SK-N-SH treated with all-trans-retinoic acid at 6 μM for 48 hours (cell line): ENCODE results near the gene TTC39C.

Source experiments
- ATAC-seq: fragments of 200-7000 bp; cut with Tn5 transposase; 3 replicates; pipeline ENCODE4 v1.9.1; 2020; ENCODE audit warnings: mild to moderate bottlenecking, moderate library complexity
- ARNTL ChIP-seq: fragments of 450-650 bp; formaldehyde crosslinking; IDR thresholded peaks from 2 replicates; pipeline ENCODE4 v1.5.0; 2020; ENCODE audit warnings: low read depth, mild to moderate bottlenecking, moderate library complexity, borderline replicate concordance
- BACH2 ChIP-seq: fragments of 250-450 bp; sonication (Bioruptor Pico); IDR thresholded peaks from 2 replicates; pipeline ENCODE4 v1.9.0; 2021; ENCODE audit warnings: mild to moderate bottlenecking, borderline replicate concordance
- CREB5 ChIP-seq: fragments of 250-450 bp; sonication (Bioruptor Pico); IDR thresholded peaks from 2 replicates; pipeline ENCODE4 v1.5.1; 2020; ENCODE audit warnings: low read depth, mild to moderate bottlenecking, moderate library complexity
- GLIS3 ChIP-seq: fragments of 250-450 bp; sonication (Bioruptor Pico); IDR thresholded peaks from 2 replicates; pipeline ENCODE4 v1.5.0; 2020; ENCODE audit warnings: mild to moderate bottlenecking, moderate library complexity
- ISL1 ChIP-seq: fragments of 250-450 bp; sonication (Bioruptor Pico); IDR thresholded peaks from 2 replicates; pipeline ENCODE4 v2.1.2; 2022; ENCODE audit warnings: mild to moderate bottlenecking, moderate library complexity
- OSR1 ChIP-seq: fragments of 250-450 bp; sonication (Bioruptor Pico); IDR thresholded peaks from 2 replicates; pipeline ENCODE4 v1.8.0; 2022; ENCODE audit warnings: moderate library complexity, mild to moderate bottlenecking, inconsistent platforms
- PATZ1 ChIP-seq: fragments of 250-450 bp; sonication (Bioruptor Pico); IDR thresholded peaks from 2 replicates; pipeline ENCODE4 v1.8.0; 2020; ENCODE audit warnings: mild to moderate bottlenecking, moderate library complexity, borderline replicate concordance
- POU6F1 ChIP-seq: fragments of 250-450 bp; sonication (Bioruptor Pico); IDR thresholded peaks from 2 replicates; pipeline ENCODE4 v1.8.0; 2021; ENCODE audit warnings: low read depth, mild to moderate bottlenecking, moderate library complexity, borderline replicate concordance
- PPARA ChIP-seq: fragments of 250-450 bp; sonication (Bioruptor Pico); IDR thresholded peaks from 2 replicates; pipeline ENCODE4 v1.5.0; 2020; ENCODE audit warnings: mild to moderate bottlenecking, borderline replicate concordance
- RARB ChIP-seq: fragments of 250-450 bp; sonication (Bioruptor Pico); IDR thresholded peaks from 2 replicates; pipeline ENCODE4 v1.8.0; 2021; ENCODE audit warnings: mild to moderate bottlenecking, moderate library complexity
- SNAI2 ChIP-seq: fragments of 250-450 bp; sonication (Bioruptor Pico); IDR thresholded peaks from 2 replicates; pipeline ENCODE4 v1.5.0; 2020; ENCODE audit warnings: mild to moderate bottlenecking, moderate library complexity
- TOX ChIP-seq: fragments of 250-450 bp; sonication (Bioruptor Pico); IDR thresholded peaks from 2 replicates; pipeline ENCODE4 v1.8.0; 2021; ENCODE audit warnings: mild to moderate bottlenecking, moderate library complexity, borderline replicate concordance
- TSHZ2 ChIP-seq: fragments of 250-450 bp; sonication (Bioruptor Pico); IDR thresholded peaks from 2 replicates; pipeline ENCODE4 v1.5.0; 2020; ENCODE audit warnings: mild to moderate bottlenecking, moderate library complexity
- ZC3H10 ChIP-seq: fragments of 250-450 bp; sonication (Bioruptor Pico); IDR thresholded peaks from 2 replicates; pipeline ENCODE4 v1.5.1; 2021; ENCODE audit warnings: mild to moderate bottlenecking, moderate library complexity
- ZFP3 ChIP-seq: fragments of 250-450 bp; sonication (Bioruptor Pico); IDR thresholded peaks from 2 replicates; pipeline ENCODE4 v1.5.0; 2020; ENCODE audit warnings: mild to moderate bottlenecking, moderate library complexity
- ZNF565 ChIP-seq: fragments of 450-650 bp; formaldehyde crosslinking; conservative IDR thresholded peaks from 2 replicates; pipeline ENCODE4 v1.5.0; 2020; ENCODE audit warnings: low read depth, mild to moderate bottlenecking, moderate library complexity
- ZNF8 ChIP-seq: fragments of 450-650 bp; formaldehyde crosslinking; IDR thresholded peaks from 2 replicates; pipeline ENCODE4 v1.5.0; 2020; ENCODE audit warnings: mild to moderate bottlenecking, moderate library complexity

TTC39C gene

GRCh38 chr18:23994361-23994902, 20.1 kb upstream of the TTC39C start:
- TF ChIP-seq TSHZ2 (CRISPR knock-in tag) (0 out of 2 replicates have a peak, but pooled peaks have one; percentile 25), PPARA (CRISPR knock-in tag) (no peak), BACH2 (CRISPR knock-in tag) (no peak), ISL1 (CRISPR knock-in tag) (peak; percentile 53; the same call in 1 of the 2 replicates), ZNF565 (CRISPR knock-in tag) (no peak)
- ATAC-seq = peak; percentile 88

- no peak for ATAC-seq
- TF ChIP-seq PATZ1 (no peak), POU6F1 (CRISPR knock-in tag) (no peak), ZFP3 (CRISPR knock-in tag) (no peak), SNAI2 (CRISPR knock-in tag) (no peak), ARNTL (CRISPR knock-in tag) (no peak), TSHZ2 (CRISPR knock-in tag) (no peak), RARB (CRISPR knock-in tag) (no peak), ZNF8 (CRISPR knock-in tag) (no peak)
- TF ChIP-seq, all 23 proteins: peak for 0
These were observed 19.4 kb upstream of the TTC39C start for GRCh38 chr18:23995180-23995579.

- TF ChIP-seq TSHZ2 (CRISPR knock-in tag) = no peak
- no peak for TF ChIP-seq ZC3H10
- TF ChIP-seq PPARA (CRISPR knock-in tag) = no peak
- no peak for TF ChIP-seq GLIS3 (CRISPR knock-in tag)
- TF ChIP-seq CREB5 (CRISPR knock-in tag) = no peak
- TF ChIP-seq TOX (CRISPR knock-in tag) = no peak
- no peak for TF ChIP-seq ZNF565 (CRISPR knock-in tag)
- TF ChIP-seq ARNTL (CRISPR knock-in tag) = no peak
- no peak for TF ChIP-seq OSR1 (CRISPR knock-in tag)
- TF ChIP-seq ZFP3 (CRISPR knock-in tag) = no peak
- no peak for TF ChIP-seq SNAI2 (CRISPR knock-in tag)
- no peak for TF ChIP-seq RARB (CRISPR knock-in tag)
- TF ChIP-seq BACH2 (CRISPR knock-in tag) = no peak
- ATAC-seq = no peak
These were observed 16.5 kb upstream of the TTC39C start for GRCh38 chr18:23998018-23998417.
